HUES64 (cell line): Measurements from ENCODE around the gene HMGCS2.

Source experiments
- H3K27ac ChIP-seq: 2 replicates; pipeline ENCODE4 v1.7.0; 2013; ENCODE audit warnings: low read depth, low read length, inconsistent platforms
- H3K27me3 ChIP-seq: 2 replicates; pipeline ENCODE4 v1.6.1; 2013; ENCODE audit warnings: mild to moderate bottlenecking, low read length; ENCODE audit not compliant: insufficient read depth
- H3K36me3 ChIP-seq: 2 replicates; pipeline ENCODE4 v1.6.1; 2013; ENCODE audit warnings: mild to moderate bottlenecking, low read length; ENCODE audit not compliant: insufficient read depth
- H3K4me1 ChIP-seq: 2 replicates; pipeline ENCODE4 v1.6.1; 2013; ENCODE audit warnings: mild to moderate bottlenecking, low read length, moderate library complexity; ENCODE audit not compliant: insufficient read depth
- H3K4me3 ChIP-seq: 2 replicates; pipeline ENCODE4 v1.5.1; 2013; ENCODE audit warnings: mild to moderate bottlenecking, low read length, moderate library complexity
- H3K9ac ChIP-seq: 2 replicates; pipeline ENCODE4 v1.6.1; 2013; ENCODE audit warnings: mild to moderate bottlenecking, low read depth, low read length
- H3K9me3 ChIP-seq: 2 replicates; pipeline ENCODE4 v1.6.1; 2013; ENCODE audit warnings: low read depth, low read length; ENCODE audit not compliant: insufficient read depth
- WGBS: fragments of 150-250, 120-280 bp; methylation state at CpG from one replicate; pipeline ENCODE4 v1.1.7; 2013; ENCODE audit warnings: missing lambda C conversion rate; 5-methylcytosine and 5-hydroxymethylcytosine counted together

Gene HMGCS2

GRCh38 chr1:119778886-119779560, 10.3 kb upstream of the HMGCS2 start:
- no peak overlapping the region for H3K4me3 ChIP-seq

GRCh38 chr1:119778359-119778758, 9.7 kb upstream of the HMGCS2 start:
- no peak overlapping the region for H3K27ac ChIP-seq
- WGBS = 99% methylated on average over 4 of the region's 6 CpGs
- no peak overlapping the region for H3K4me3 ChIP-seq
- H3K4me1 ChIP-seq = peaks cover 20% of the 10 kb centered on the region
- no peak overlapping the region for H3K9ac ChIP-seq
- no peaks in the 10 kb centered on the region for H3K27me3 ChIP-seq
- H3K36me3 ChIP-seq = no peaks in the 10 kb centered on the region
- no peaks in the 10 kb centered on the region for H3K9me3 ChIP-seq

More at GRCh38 chr1:119778886-119779560, 10.3 kb upstream of the HMGCS2 start:
- H3K27ac ChIP-seq = no peak overlapping the region
- no peaks in the 10 kb centered on the region for H3K36me3 ChIP-seq
- no peaks in the 10 kb centered on the region for H3K27me3 ChIP-seq
- H3K4me1 ChIP-seq = peaks cover 14% of the 10 kb centered on the region; the same call in 1 of the 2 replicates
- 92% methylated on average over 13 of the region's 13 CpGs for WGBS
- no peak overlapping the region for H3K9ac ChIP-seq
- H3K9me3 ChIP-seq = no peaks in the 10 kb centered on the region

GRCh38 chr1:119774746-119775490, 6.2 kb upstream of the HMGCS2 start:
- Histone ChIP-seq H3K27me3 (no peaks in the 10 kb centered on the region), H3K36me3 (no peaks in the 10 kb centered on the region), H3K9ac (no peak overlapping the region), H3K4me3 (no peak overlapping the region), H3K9me3 (no peaks in the 10 kb centered on the region), H3K27ac (no peak overlapping the region), H3K4me1 (peaks cover 24% of the 10 kb centered on the region)
- 87% methylated on average over 7 of the region's 7 CpGs for WGBS

DNA sequence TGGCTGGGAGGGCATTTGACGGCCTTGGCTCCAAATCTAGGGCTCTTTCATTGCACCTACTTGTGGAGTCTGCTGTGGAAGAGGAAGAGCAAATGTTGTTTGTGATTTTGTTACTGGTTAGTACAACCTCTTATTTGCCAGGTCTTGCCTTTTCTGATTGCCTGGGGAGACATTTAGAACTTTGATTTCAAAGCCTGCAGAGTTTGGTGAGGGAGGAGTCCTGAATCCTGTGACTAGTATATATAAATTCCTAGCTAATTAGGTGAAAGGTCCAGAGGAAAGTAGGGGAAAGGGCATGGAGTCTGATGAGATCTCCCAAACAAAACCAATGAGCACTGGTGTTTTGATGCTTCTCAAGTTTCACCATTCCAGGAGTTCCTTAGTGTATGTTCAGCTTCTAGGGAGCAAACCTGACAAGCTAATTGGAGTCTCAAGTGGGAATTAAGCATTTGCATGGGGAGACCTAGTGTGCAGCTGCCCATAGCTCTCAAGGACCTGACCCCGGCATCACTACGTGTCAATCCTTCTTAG, 5.1 kb upstream of the HMGCS2 start:
- Histone ChIP-seq H3K9ac (no peak overlapping the region), H3K27me3 (no peaks in the 10 kb centered on the region), H3K4me3 (peak overlapping the region; percentile 6; the same call in 1 of the 2 replicates), H3K4me1 (peaks cover 24% of the 10 kb centered on the region), H3K36me3 (no peaks in the 10 kb centered on the region), H3K27ac (peak overlapping the region; percentile 48), H3K9me3 (no peaks in the 10 kb centered on the region)
- WGBS = 80% methylated on average over 3 of the region's 3 CpGs

GRCh38 chr1:119772298-119772697, 3.6 kb upstream of the HMGCS2 start:
- no peak overlapping the region for H3K27ac ChIP-seq
- 91% methylated on average over 2 of the region's 2 CpGs for WGBS
- peaks cover 24% of the 10 kb centered on the region for H3K4me1 ChIP-seq
- no peaks in the 10 kb centered on the region for H3K27me3 ChIP-seq
- no peak overlapping the region for H3K9ac ChIP-seq
- no peak overlapping the region for H3K4me3 ChIP-seq
- H3K9me3 ChIP-seq = no peaks in the 10 kb centered on the region
- no peaks in the 10 kb centered on the region for H3K36me3 ChIP-seq

DNA sequence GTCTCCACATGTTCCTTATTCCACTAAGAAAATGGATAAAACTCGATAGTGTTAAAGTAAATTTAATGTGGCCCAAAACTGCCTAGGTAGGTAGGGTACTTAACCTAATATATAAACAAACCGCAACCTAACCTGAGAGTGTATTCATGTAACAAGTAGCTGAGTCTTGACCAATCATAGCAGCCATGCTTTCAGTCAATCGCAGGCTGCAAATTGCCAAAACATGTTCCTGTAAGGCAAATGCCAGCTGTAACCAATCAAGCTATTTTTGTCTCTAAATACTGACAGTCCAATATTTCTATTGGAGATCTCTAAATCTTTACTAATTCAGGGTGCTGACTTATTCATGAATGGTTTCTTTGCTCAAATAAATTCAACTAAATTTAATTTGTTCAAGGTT, 3.1 kb upstream of the HMGCS2 start:
- WGBS = 91% methylated on average over 2 of the region's 3 CpGs
- H3K4me1 ChIP-seq = peaks cover 24% of the 10 kb centered on the region

GRCh38 chr1:119771016-119771415, 2.3 kb upstream of the HMGCS2 start:
- Histone ChIP-seq H3K36me3 (no peaks in the 10 kb centered on the region), H3K9me3 (no peaks in the 10 kb centered on the region), H3K9ac (no peak overlapping the region), H3K4me3 (no peak overlapping the region), H3K4me1 (peaks cover 24% of the 10 kb centered on the region), H3K27ac (no peak overlapping the region), H3K27me3 (no peaks in the 10 kb centered on the region)
- 66% methylated on average over 2 of the region's 2 CpGs for WGBS

More for the DNA sequence above, 3.1 kb upstream of the HMGCS2 start:
- H3K9ac ChIP-seq = no peak overlapping the region
- no peaks in the 10 kb centered on the region for H3K9me3 ChIP-seq
- H3K27me3 ChIP-seq = no peaks in the 10 kb centered on the region
- no peak overlapping the region for H3K27ac ChIP-seq
- no peak overlapping the region for H3K4me3 ChIP-seq
- no peaks in the 10 kb centered on the region for H3K36me3 ChIP-seq

DNA sequence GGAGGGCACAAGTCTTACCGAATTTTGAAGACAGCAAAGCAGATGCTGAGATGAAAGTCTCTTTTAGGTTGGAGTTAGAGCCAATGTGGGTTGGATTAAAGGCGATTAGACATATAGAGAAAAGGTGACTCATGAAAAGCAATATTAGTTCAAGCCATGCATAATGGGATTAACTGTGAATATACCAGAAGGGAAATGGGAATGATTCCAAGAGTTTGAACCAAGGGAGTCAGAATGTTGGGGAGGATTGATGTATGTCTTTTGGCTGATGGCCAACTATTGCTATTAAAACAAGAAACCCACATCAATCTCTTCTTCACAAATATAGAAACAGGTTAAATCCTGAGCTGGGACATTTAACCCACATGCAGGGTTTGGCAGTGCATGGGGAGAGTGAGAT, 1.2 kb downstream of the HMGCS2 start:
- Histone ChIP-seq H3K36me3 (no peaks in the 10 kb centered on the region), H3K4me3 (no peak overlapping the region), H3K27ac (no peak overlapping the region), H3K9me3 (no peaks in the 10 kb centered on the region), H3K9ac (no peak overlapping the region), H3K4me1 (no peaks in the 10 kb centered on the region), H3K27me3 (no peaks in the 10 kb centered on the region)
- WGBS = 90% methylated on average over 2 of the region's 2 CpGs

GRCh38 chr1:119766374-119766794, 2.3 kb downstream of the HMGCS2 start:
- Histone ChIP-seq H3K4me1 (no peaks in the 10 kb centered on the region), H3K4me3 (no peak overlapping the region), H3K27me3 (no peaks in the 10 kb centered on the region), H3K9ac (no peak overlapping the region), H3K27ac (no peak overlapping the region), H3K9me3 (no peaks in the 10 kb centered on the region), H3K36me3 (no peaks in the 10 kb centered on the region)
- 95% methylated on average over 4 of the region's 4 CpGs for WGBS

DNA sequence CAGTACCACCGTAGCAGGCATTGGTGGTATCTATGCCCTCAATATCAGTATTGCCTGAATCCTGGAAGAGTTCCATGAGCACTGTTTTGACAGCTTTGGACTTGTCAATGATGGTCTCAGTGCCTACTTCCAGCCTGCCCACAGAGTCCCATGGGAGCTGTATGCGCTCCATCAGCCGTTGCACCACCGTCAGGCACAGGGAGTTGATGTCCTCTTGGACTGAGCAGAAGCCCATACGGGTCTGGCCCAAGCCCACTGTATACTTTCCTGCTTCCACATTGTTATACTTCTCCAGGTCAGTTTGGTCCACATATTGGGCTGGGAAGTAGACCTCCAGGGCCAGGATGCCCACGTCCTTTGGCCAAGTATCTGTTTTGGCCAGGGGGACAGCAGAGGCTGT, 4.5 kb downstream of the HMGCS2 start:
- 87% methylated on average over 6 of the region's 6 CpGs for WGBS
- no peaks in the 10 kb centered on the region for H3K4me1 ChIP-seq

GRCh38 chr1:119762953-119763352, 5.8 kb downstream of the HMGCS2 start:
- 100% methylated on average over 1 of the region's 1 CpG for WGBS

More for the DNA sequence above, 4.5 kb downstream of the HMGCS2 start:
- H3K27me3 ChIP-seq = no peaks in the 10 kb centered on the region
- H3K4me3 ChIP-seq = no peak overlapping the region
- H3K36me3 ChIP-seq = no peaks in the 10 kb centered on the region
- H3K27ac ChIP-seq = no peak overlapping the region
- no peaks in the 10 kb centered on the region for H3K9me3 ChIP-seq
- H3K9ac ChIP-seq = no peak overlapping the region

More at GRCh38 chr1:119762953-119763352, 5.8 kb downstream of the HMGCS2 start:
- Histone ChIP-seq H3K36me3 (no peaks in the 10 kb centered on the region), H3K9ac (no peak overlapping the region), H3K9me3 (no peaks in the 10 kb centered on the region), H3K27me3 (no peaks in the 10 kb centered on the region), H3K4me1 (no peaks in the 10 kb centered on the region), H3K4me3 (no peak overlapping the region), H3K27ac (no peak overlapping the region)
